T-helper 2 cell (primary cell): ENCODE results near the gene YIF1A.

ENCODE experiments used
- DNase-seq, 5 experiments: peaks; one replicate each; pipeline versions ENCODE4 v3.0.0 to v3.0.0-alpha.2; 2012 to 2022

YIF1A gene

GRCh38 chr11:66239998-66240780, 48.8 kb downstream of the YIF1A start:
- no peak for DNase-seq

- no peak for DNase-seq
These were observed 49.4 kb downstream of the YIF1A start for GRCh38 chr11:66239511-66239910.

- DNase-seq, result no peak
These were observed 50.0 kb downstream of the YIF1A start for GRCh38 chr11:66238786-66239413.

GRCh38 chr11:66237867-66238266, 51.1 kb downstream of the YIF1A start:
- no peak for DNase-seq

GRCh38 chr11:66235141-66235540, 53.8 kb downstream of the YIF1A start:
- no peak for DNase-seq
